GM21737 (cell line): ENCODE measurements around the gene ARID1B.
"Not testable (repeated sequence)": the region's sequence is repeated elsewhere in the genome, so short reads cannot be mapped to it uniquely, and the experiment has no call there.

Source experiments
- ATAC-seq: cut with Tn5 transposase; IDR thresholded peaks from one replicate; pipeline ENCODE4 v1.9.1; 2021; ENCODE audit warnings: mild to moderate bottlenecking, moderate library complexity; ENCODE audit not compliant: unreplicated experiment

Gene ARID1B

GRCh38 chr6:156928972-156929371 lies 151.8 kb downstream of the ARID1B start:
- no peak for ATAC-seq

- no peak for ATAC-seq
These were observed 154.1 kb downstream of the ARID1B start for GRCh38 chr6:156931283-156931682.

- no peak for ATAC-seq
These were observed 156.3 kb downstream of the ARID1B start for GRCh38 chr6:156933201-156934068.

GRCh38 chr6:156934069-156934460 lies 156.9 kb downstream of the ARID1B start:
- ATAC-seq, result no peak

- no peak for ATAC-seq
These were observed 157.8 kb downstream of the ARID1B start for GRCh38 chr6:156935000-156935399.

- ATAC-seq, result no peak
These were observed 161.0 kb downstream of the ARID1B start for GRCh38 chr6:156938143-156938542.

GRCh38 chr6:156940221-156940620 lies 163.0 kb downstream of the ARID1B start:
- ATAC-seq, result no peak

- ATAC-seq, result no peak
These were observed 165.1 kb downstream of the ARID1B start for GRCh38 chr6:156942266-156942665.

GRCh38 chr6:156943166-156943565 lies 166.0 kb downstream of the ARID1B start:
- ATAC-seq, result no peak

GRCh38 chr6:156943816-156944215 lies 166.6 kb downstream of the ARID1B start:
- no peak for ATAC-seq

GRCh38 chr6:156944412-156944811 lies 167.2 kb downstream of the ARID1B start:
- no peak for ATAC-seq

GRCh38 chr6:156945789-156946172 lies 168.6 kb downstream of the ARID1B start:
- ATAC-seq, result not testable (repeated sequence)

GRCh38 chr6:156946370-156946936 lies 169.3 kb downstream of the ARID1B start:
- no peak for ATAC-seq

GRCh38 chr6:156948277-156948676 lies 171.1 kb downstream of the ARID1B start:
- ATAC-seq, result no peak

GRCh38 chr6:156948807-156949206 lies 171.6 kb downstream of the ARID1B start:
- ATAC-seq, result no peak

GRCh38 chr6:156949376-156949775 lies 172.2 kb downstream of the ARID1B start:
- ATAC-seq, result no peak

- no peak for ATAC-seq
These were observed 172.9 kb downstream of the ARID1B start for GRCh38 chr6:156950084-156950483.

GRCh38 chr6:156950531-156950930 lies 173.4 kb downstream of the ARID1B start:
- ATAC-seq, result no peak

- ATAC-seq, result no peak
These were observed 175.2 kb downstream of the ARID1B start for GRCh38 chr6:156952401-156952800.

GRCh38 chr6:156953127-156953478 lies 175.9 kb downstream of the ARID1B start:
- no peak for ATAC-seq

GRCh38 chr6:156953479-156954146 lies 176.4 kb downstream of the ARID1B start:
- ATAC-seq, result no peak

GRCh38 chr6:156954191-156954590 lies 177.0 kb downstream of the ARID1B start:
- no peak for ATAC-seq
